Measurements from ENCODE around the gene RBM6.

The RBM6 gene

GRCh38 chr3:49998326-49998725, 58.4 kb downstream of the RBM6 start:
- Histone ChIP-seq H3K4me1 (no peaks in the 10 kb centered on the region), H3K9me3 (no peaks in the 10 kb centered on the region), H3K36me3 (peaks cover 0 to 38% (median 9%) of the 10 kb centered on the region in 3 donors), H3K4me3 (no peak overlapping the region), H3K27me3 (no peaks in the 10 kb centered on the region), H3K27ac (no peak overlapping the region)
- no peak for DNase-seq
- no peak for TF ChIP-seq CTCF (IDR thresholded peaks at IDR 0.05)
- intact Hi-C loops (cut with DNase I; ENCODE audit: low total_unique reads), result no loop called here

- no peak overlapping the region for H3K4me3 ChIP-seq
- H3K9me3 ChIP-seq, result no peaks in the 10 kb centered on the region
- H3K36me3 ChIP-seq, result peaks cover 0 to 42% (median 0%) of the 10 kb centered on the region in 3 donors
- H3K4me1 ChIP-seq, result no peaks in the 10 kb centered on the region
- no peak for DNase-seq
- intact Hi-C loops (cut with DNase I; ENCODE audit: low total_unique reads), result no loop called here
- no peak for TF ChIP-seq CTCF (IDR thresholded peaks at IDR 0.05)
- no peak overlapping the region for H3K27ac ChIP-seq
- no peaks in the 10 kb centered on the region for H3K27me3 ChIP-seq
These were observed 61.6 kb downstream of the RBM6 start for GRCh38 chr3:50001511-50001910.

GRCh38 chr3:50003216-50003615, 63.3 kb downstream of the RBM6 start:
- peaks cover 0 to 56% (median 0%) of the 10 kb centered on the region in 3 donors for H3K36me3 ChIP-seq
- TF ChIP-seq CTCF (IDR thresholded peaks at IDR 0.05), result no peak
- no peak for DNase-seq
- no peaks in the 10 kb centered on the region for H3K9me3 ChIP-seq
- H3K27me3 ChIP-seq, result no peaks in the 10 kb centered on the region
- H3K27ac ChIP-seq, result no peak overlapping the region
- H3K4me1 ChIP-seq, result no peaks in the 10 kb centered on the region
- H3K4me3 ChIP-seq, result no peak overlapping the region
- intact Hi-C loops (cut with DNase I; ENCODE audit: low total_unique reads), result no loop called here

GRCh38 chr3:50003824-50004223, 63.9 kb downstream of the RBM6 start:
- no peak for DNase-seq
- no peak for TF ChIP-seq CTCF (IDR thresholded peaks at IDR 0.05)
- Histone ChIP-seq H3K4me1 (no peaks in the 10 kb centered on the region), H3K27me3 (no peaks in the 10 kb centered on the region), H3K4me3 (no peak overlapping the region), H3K36me3 (peaks cover 0 to 50% (median 0%) of the 10 kb centered on the region in 3 donors), H3K27ac (no peak overlapping the region), H3K9me3 (no peaks in the 10 kb centered on the region)
- intact Hi-C loops (cut with DNase I; ENCODE audit: low total_unique reads), result no loop called here

GRCh38 chr3:50008931-50009330, 69.0 kb downstream of the RBM6 start:
- H3K4me1 ChIP-seq, result peaks cover 0 to 3% (median 0%) of the 10 kb centered on the region in 4 donors
- no peak overlapping the region for H3K4me3 ChIP-seq
- intact Hi-C loops (cut with DNase I; ENCODE audit: low total_unique reads), result no loop called here

More at GRCh38 chr3:50008931-50009330, 69.0 kb downstream of the RBM6 start:
- H3K27ac ChIP-seq, result no peak overlapping the region
- peaks cover 0 to 29% (median 12%) of the 10 kb centered on the region in 3 donors for H3K36me3 ChIP-seq
- no peak for DNase-seq
- TF ChIP-seq CTCF (IDR thresholded peaks at IDR 0.05), result no peak
- no peaks in the 10 kb centered on the region for H3K27me3 ChIP-seq
- no peaks in the 10 kb centered on the region for H3K9me3 ChIP-seq

Data from tibial artery (tissue), 4 donors.